Right cardiac atrium (tissue), 5 donors: ENCODE results near the gene CD8A. TPM values are rescaled to one million over a fixed set of nuclear protein-coding genes. Genes with fewer than 3 reads are reported as not detected.
"Not testable (repeated sequence)": the region's sequence is repeated elsewhere in the genome, so short reads cannot be mapped to it uniquely, and the experiment has no call there.

Source experiments
- ATAC-seq, 2 donors: fragments of 200-7000 bp; cut with Tn5 transposase; one replicate each; pipeline versions ENCODE4 v1.8.0 to v1.9.1; 2020; ENCODE audit warnings: moderate library complexity in 2 of 2, mild to moderate bottlenecking in 1 of 2
- DNase-seq, 3 donors: peaks; one replicate each; pipeline ENCODE4 v3.0.0-alpha.2; 2020
- H3K27ac ChIP-seq: one replicate; pipeline ENCODE4 v1.5.1; 2013; ENCODE audit warnings: mild to moderate bottlenecking, low read length, control low read depth, moderate library complexity
- H3K27me3 ChIP-seq: one replicate; pipeline ENCODE4 v1.6.1; 2013; ENCODE audit not compliant: control insufficient read depth, insufficient read depth
- H3K4me1 ChIP-seq: one replicate; pipeline ENCODE4 v1.6.1; 2013; ENCODE audit warnings: low read length; ENCODE audit not compliant: control insufficient read depth, insufficient read depth
- H3K4me3 ChIP-seq: one replicate; pipeline ENCODE4 v1.5.1; 2013; ENCODE audit warnings: low read length, control low read depth
- H3K9me3 ChIP-seq: one replicate; pipeline ENCODE4 v1.6.1; 2013; ENCODE audit warnings: low read length; ENCODE audit not compliant: control insufficient read depth
- WGBS: extraction: QIAGEN DNeasy Blood & Tissue Kit; methylation state at CpG from one replicate; pipeline ENCODE4 v1.1.7; 2013; 5-methylcytosine and 5-hydroxymethylcytosine counted together
- intact Hi-C, 4 donors: fragments of 100-400 bp; cut with DNase I; formaldehyde crosslinking; loops; one replicate each; pipeline versions ENCODE4 v1.11.0 to v1.14.0; 2022 to 2023
- long read RNA-seq, 4 donors: library from polyadenylated mRNA; unstranded; transcript quantifications; one replicate each; pipeline ENCODE4 v2.0.0, GENCODE V29; 2020 to 2021
- polyA plus RNA-seq: library from polyadenylated mRNA; stranded (reverse); fragments of 200-250 nt; gene quantifications from one replicate; pipeline ENCODE4 v1.2.3, GENCODE V29; 2013
- total RNA-seq, 4 donors: library from RNA; stranded (reverse); fragmentation: NEBNext Ultra II Directional; extraction: Animal tissue kit (Norgen Biotek cat#: 25700); gene quantifications; one replicate each; pipeline ENCODE4 v1.2.1, GENCODE V29; 2021
- donor health status: healthy with polysubstance abuse.
- donor health status: DM: no; HTN: yes; CAD: no.
- donor health status: DM: no; HTN: no; CAD: no.
- donor health status: DM: no; HTN: yes; CAD: no; lungs with severe emphysema.
- donor health status: DM: yes; HTN: yes; CAD: no.

The CD8A gene
- total RNA-seq (1 to 10 TPM in 3 of 4 donors, under 1 TPM in 1; 0.71 to 2.0 (median 1.2) TPM), polyA plus RNA-seq (1.1 TPM)
- long read RNA-seq, donor 1, partial matches to known transcripts, result 0 of 1 reads
- long read RNA-seq, donor 1, other reads (novel, unspliced or antisense), result 1 of 1 reads
- long read RNA-seq, donor 2, partial matches to known transcripts, result 0 of 2 reads
- long read RNA-seq, donor 2, other reads (novel, unspliced or antisense), result 1 of 2 reads
- long read RNA-seq, donor 3, partial matches to known transcripts, result 6 of 10 reads
- long read RNA-seq, donor 3, other reads (novel, unspliced or antisense), result 0 of 10 reads
- long read RNA-seq, donor 4, partial matches to known transcripts, result 0 of 1 reads
- long read RNA-seq, donor 4, other reads (novel, unspliced or antisense), result 0 of 1 reads

DNA sequence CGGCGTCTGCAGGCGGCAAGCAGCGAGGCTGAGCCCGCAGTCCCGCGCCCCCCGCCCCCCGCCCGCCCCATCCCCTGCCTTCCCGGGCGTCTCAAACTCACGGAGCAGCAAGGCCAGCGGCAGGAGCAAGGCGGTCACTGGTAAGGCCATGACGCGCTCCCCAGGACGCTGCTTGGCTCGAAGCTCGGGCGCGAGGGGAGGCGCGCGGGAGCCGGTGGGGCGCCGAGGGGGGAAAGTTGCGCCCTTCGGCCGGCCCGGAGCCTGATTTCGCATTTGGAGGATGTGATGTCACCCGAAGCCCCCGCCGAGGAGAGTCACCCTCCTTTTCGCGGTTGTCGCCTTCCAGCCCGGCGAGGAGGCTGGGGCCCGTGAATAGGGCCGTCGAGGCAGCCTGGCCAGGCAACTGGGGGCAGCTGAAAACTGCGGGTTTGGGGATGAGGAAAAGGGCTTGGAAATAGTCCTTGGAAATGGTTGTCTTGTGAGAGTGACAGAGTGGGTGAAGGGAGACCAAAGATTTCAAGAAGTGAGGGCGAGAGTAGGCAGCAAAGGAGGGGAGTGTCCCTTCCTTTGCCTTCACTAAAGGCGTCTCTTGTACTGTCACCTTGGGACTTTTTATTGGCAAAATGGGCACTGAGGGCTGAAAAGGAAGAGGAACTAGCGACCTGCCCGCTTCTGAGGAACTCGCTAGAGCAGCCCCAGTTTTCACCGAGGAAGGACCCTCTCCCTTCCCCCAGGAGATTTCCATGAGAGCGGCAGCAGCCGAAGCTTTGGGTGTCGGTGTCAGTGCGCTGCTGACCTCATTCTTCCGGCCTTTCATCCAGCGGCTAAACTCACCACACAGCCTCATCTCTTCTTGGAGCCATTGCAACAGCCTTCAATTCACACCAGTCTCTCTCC is at the start of gene CD8A:
CD8A (minus strand) TSS at position 238 of the 897 bp plus-strand sequence; CDS start at position 150, 88 bp downstream.
- no peaks in the 10 kb centered on the region for H3K4me1 ChIP-seq
- no peaks in the 10 kb centered on the region for H3K9me3 ChIP-seq
- intact Hi-C loops, result no loop called here
- no peaks in the 10 kb centered on the region for H3K27me3 ChIP-seq
- H3K4me3 ChIP-seq, result peak within 1 kb of the TSS; percentile 16
- ATAC-seq (no peak), DNase-seq (peak in 2 of 3 donors; percentile 58 to 66)
- H3K27ac ChIP-seq, result no peak within 1 kb of the TSS
- 7% methylated on average over 57 of the region's 57 CpGs for WGBS

- WGBS, result 78% methylated on average over 9 of the region's 11 CpGs
- ATAC-seq, intact Hi-C loops: not testable (repeated sequence)
These were observed 49.3 kb upstream of the CD8A start for GRCh38 chr2:86839871-86840548.

GRCh38 chr2:86839455-86839854 is 48.7 kb upstream of the CD8A start:
- H3K4me1 ChIP-seq, intact Hi-C loops, ATAC-seq, H3K27ac ChIP-seq, DNase-seq, H3K9me3 ChIP-seq, H3K27me3 ChIP-seq, H3K4me3 ChIP-seq: not testable (repeated sequence)
- WGBS, result 100% methylated on average over 7 of the region's 7 CpGs

More at GRCh38 chr2:86839871-86840548, 49.3 kb upstream of the CD8A start:
- not testable (repeated sequence) for H3K4me1 ChIP-seq, H3K4me3 ChIP-seq, DNase-seq, H3K27ac ChIP-seq, H3K27me3 ChIP-seq, H3K9me3 ChIP-seq

- H3K27ac ChIP-seq, intact Hi-C loops, ATAC-seq, H3K4me1 ChIP-seq, DNase-seq, H3K9me3 ChIP-seq, H3K27me3 ChIP-seq, H3K4me3 ChIP-seq: not testable (repeated sequence)
- WGBS, result 79% methylated on average over 6 of the region's 7 CpGs
These were observed 47.0 kb upstream of the CD8A start for GRCh38 chr2:86837714-86838113.

GRCh38 chr2:86836915-86837695 is 46.4 kb upstream of the CD8A start:
- H3K27ac ChIP-seq, H3K27me3 ChIP-seq, H3K4me1 ChIP-seq, H3K9me3 ChIP-seq, H3K4me3 ChIP-seq, intact Hi-C loops: not testable (repeated sequence)
- 41% methylated on average over 15 of the region's 19 CpGs for WGBS
- peak; percentile 93 to 96 for ATAC-seq
- peak in 2 of 3 donors; percentile 76 to 81 for DNase-seq

GRCh38 chr2:86835548-86835889 is 44.8 kb upstream of the CD8A start:
- WGBS, result 73% methylated on average over 4 of the region's 4 CpGs
- H3K27ac ChIP-seq, H3K4me3 ChIP-seq, DNase-seq, intact Hi-C loops, H3K9me3 ChIP-seq, ATAC-seq, H3K4me1 ChIP-seq, H3K27me3 ChIP-seq: not testable (repeated sequence)

GRCh38 chr2:86833315-86833714 is 42.6 kb upstream of the CD8A start:
- WGBS, result 83% methylated on average over 8 of the region's 10 CpGs

GRCh38 chr2:86832334-86833096 is 41.8 kb upstream of the CD8A start:
- intact Hi-C loops, result no loop called here
- ATAC-seq (no peak), DNase-seq (no peak)
- peaks cover 2% of the 10 kb centered on the region for H3K4me1 ChIP-seq
- H3K27me3 ChIP-seq, result no peaks in the 10 kb centered on the region
- no peaks in the 10 kb centered on the region for H3K9me3 ChIP-seq
- no peak overlapping the region for H3K27ac ChIP-seq
- no peak overlapping the region for H3K4me3 ChIP-seq
- WGBS, result 63% methylated on average over 7 of the region's 7 CpGs

More at GRCh38 chr2:86833315-86833714, 42.6 kb upstream of the CD8A start:
- peaks cover 2% of the 10 kb centered on the region for H3K4me1 ChIP-seq
- H3K27ac ChIP-seq, result no peak overlapping the region
- H3K4me3 ChIP-seq, result no peak overlapping the region
- no peak for DNase-seq
- H3K9me3 ChIP-seq, result no peaks in the 10 kb centered on the region
- H3K27me3 ChIP-seq, result no peaks in the 10 kb centered on the region
- no peak for ATAC-seq
- intact Hi-C loops, result no loop called here

DNA sequence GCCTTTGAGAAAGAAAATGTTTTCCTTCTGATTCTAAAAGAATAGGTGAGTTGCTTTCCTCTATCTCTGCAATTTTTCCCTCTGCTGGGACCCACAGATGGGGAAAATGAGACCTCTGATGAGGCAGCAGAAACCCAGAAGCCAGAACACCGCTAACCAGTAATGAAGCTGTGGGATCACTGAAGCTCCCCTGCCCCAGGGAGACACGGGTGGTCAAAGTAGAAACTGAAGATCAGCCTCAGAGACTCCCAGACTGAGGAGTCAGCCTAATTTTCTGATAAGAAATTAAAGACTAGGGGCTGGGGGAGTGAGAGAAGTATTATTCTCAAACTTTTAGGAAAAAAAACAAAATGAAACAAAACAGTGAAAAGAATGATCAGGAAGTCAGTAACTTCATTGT is 40.8 kb upstream of the CD8A start:
- ATAC-seq (no peak), DNase-seq (no peak)
- H3K27ac ChIP-seq, result no peak overlapping the region
- intact Hi-C loops, result no loop called here
- no peak overlapping the region for H3K4me3 ChIP-seq
- peaks cover under 1% of the 10 kb centered on the region for H3K4me1 ChIP-seq
- no peaks in the 10 kb centered on the region for H3K27me3 ChIP-seq
- WGBS, result 34% methylated on average over 2 of the region's 2 CpGs
- H3K9me3 ChIP-seq, result no peaks in the 10 kb centered on the region

GRCh38 chr2:86826951-86827350 is 36.2 kb upstream of the CD8A start:
- no peaks in the 10 kb centered on the region for H3K27me3 ChIP-seq
- WGBS, result 86% methylated on average over 4 of the region's 4 CpGs
- H3K27ac ChIP-seq, result no peak overlapping the region
- H3K4me1 ChIP-seq, result no peaks in the 10 kb centered on the region
- no peak overlapping the region for H3K4me3 ChIP-seq
- H3K9me3 ChIP-seq, result no peaks in the 10 kb centered on the region
- ATAC-seq (no peak), DNase-seq (no peak)
- intact Hi-C loops, result no loop called here
